GM23338 (cell line): Measurements from ENCODE around the gene SBF1. TPM values are rescaled to one million over a fixed set of nuclear protein-coding genes. Genes with fewer than 3 reads are reported as not detected.

ENCODE experiments used
- ATAC-seq: fragments of 200-7000 bp; cut with Tn5 transposase; 3 replicates; pipeline ENCODE4 v1.9.1; 2020
- DNase-seq: peaks from one replicate; pipeline ENCODE4 v3.0.0-alpha.2; 2015; ENCODE audit warnings: low spot score
- H2AFZ ChIP-seq: fragments of 200-600 bp; sonication (generic); 2 replicates; pipeline ENCODE4 v1.8.0; 2016; ENCODE audit warnings: antibody characterized with exemption, mild to moderate bottlenecking, moderate library complexity
- H3F3A ChIP-seq: fragments of 200-600 bp; sonication (generic); replicated peaks from 2 replicates; pipeline ENCODE4 v1.8.0; 2017; ENCODE audit warnings: antibody characterized with exemption, mixed run types, low read depth
- H3K27ac ChIP-seq: fragments of 200-600 bp; sonication (generic); 2 replicates; pipeline ENCODE4 v1.6.1; 2016; ENCODE audit warnings: low read depth
- H3K27me3 ChIP-seq: fragments of 200-600 bp; sonication (generic); 2 replicates; pipeline ENCODE4 v1.8.0; 2016; ENCODE audit warnings: mild to moderate bottlenecking, mixed run types, moderate library complexity; ENCODE audit not compliant: insufficient read depth
- H3K36me3 ChIP-seq: fragments of 200-600 bp; sonication (generic); 2 replicates; pipeline ENCODE4 v1.8.0; 2016; ENCODE audit warnings: mild to moderate bottlenecking; ENCODE audit not compliant: insufficient read depth
- H3K4me1 ChIP-seq: fragments of 200-600 bp; sonication (generic); 2 replicates; pipeline ENCODE4 v1.8.0; 2016; ENCODE audit warnings: mild to moderate bottlenecking, moderate library complexity; ENCODE audit not compliant: insufficient read depth
- H3K4me2 ChIP-seq: fragments of 200-600 bp; sonication (generic); 2 replicates; pipeline ENCODE4 v1.7.1; 2017; ENCODE audit warnings: mixed run types
- H3K4me3 ChIP-seq: fragments of 200-600 bp; sonication (generic); 2 replicates; pipeline ENCODE4 v1.6.1; 2016; ENCODE audit warnings: mixed run types
- H3K79me2 ChIP-seq: fragments of 200-600 bp; sonication (generic); replicated peaks from 2 replicates; pipeline ENCODE4 v1.8.0; 2017; ENCODE audit warnings: mild to moderate bottlenecking; ENCODE audit not compliant: insufficient read depth
- H3K9me2 ChIP-seq: fragments of 200-600 bp; sonication (generic); 2 replicates; pipeline ENCODE4 v1.8.0; 2017; ENCODE audit not compliant: insufficient read depth
- H4K20me1 ChIP-seq: fragments of 200-600 bp; sonication (generic); replicated peaks from 2 replicates; pipeline ENCODE4 v1.8.0; 2017; ENCODE audit warnings: mild to moderate bottlenecking; ENCODE audit not compliant: insufficient read depth
- H3K27ac Mint-ChIP-seq: 2 replicates; pipeline ENCODE4 v1.8.0; 2020; ENCODE audit warnings: inconsistent platforms, mild to moderate bottlenecking, moderate library complexity, mixed read lengths
- H3K27me3 Mint-ChIP-seq: 3 replicates; pipeline ENCODE4 v1.8.0; 2022; ENCODE audit warnings: low read depth, mild to moderate bottlenecking, moderate library complexity, mixed read lengths, inconsistent platforms; ENCODE audit not compliant: insufficient read depth, poor library complexity
- H3K36me3 Mint-ChIP-seq: 3 replicates; pipeline ENCODE4 v1.8.0; 2021; ENCODE audit warnings: low read depth, mild to moderate bottlenecking, inconsistent platforms, moderate library complexity, mixed read lengths
- H3K4me1 Mint-ChIP-seq: 3 replicates; pipeline ENCODE4 v1.8.0; 2020; ENCODE audit warnings: mild to moderate bottlenecking, inconsistent platforms, mixed read lengths
- H3K4me3 Mint-ChIP-seq: 3 replicates; pipeline ENCODE4 v1.8.0; 2021; ENCODE audit warnings: moderate library complexity, mild to moderate bottlenecking, inconsistent platforms, mixed read lengths
- H3K9me3 Mint-ChIP-seq: 3 replicates; pipeline ENCODE4 v1.8.0; 2020; ENCODE audit warnings: moderate library complexity, mild to moderate bottlenecking, inconsistent platforms, mixed read lengths
- CREB1 ChIP-seq: fragments of 250-450 bp; sonication (Bioruptor Pico); IDR thresholded peaks from 2 replicates; pipeline ENCODE4 v1.5.0; 2020; ENCODE audit warnings: low read depth, mild to moderate bottlenecking, moderate library complexity
- EZH2 ChIP-seq: fragments of 200-600 bp; sonication (generic); IDR thresholded peaks from one replicate; pipeline ENCODE4 v1.8.0; 2017; ENCODE audit warnings: antibody characterized with exemption, mild to moderate bottlenecking, low read depth; ENCODE audit not compliant: unreplicated experiment
- NANOG ChIP-seq: IDR thresholded peaks from 2 replicates; pipeline ENCODE4 v1.6.1; 2016; ENCODE audit warnings: antibody characterized with exemption, borderline replicate concordance
- POLR2AphosphoS5 ChIP-seq: IDR thresholded peaks from 2 replicates; pipeline ENCODE4 v1.6.1; 2016; ENCODE audit warnings: antibody characterized with exemption, low read depth
- STAT1 ChIP-seq: IDR thresholded peaks from one replicate; pipeline ENCODE4 v1.6.1; 2016; ENCODE audit warnings: antibody characterized with exemption; ENCODE audit not compliant: unreplicated experiment
- ZNF114 ChIP-seq: fragments of 250-450 bp; sonication (Bioruptor Pico); IDR thresholded peaks from 2 replicates; pipeline ENCODE4 v1.5.0; 2020; ENCODE audit warnings: mild to moderate bottlenecking, moderate library complexity
- ZNF331 ChIP-seq: fragments of 250-450 bp; sonication (Bioruptor Pico); IDR thresholded peaks from 2 replicates; pipeline ENCODE4 v1.5.0; 2020; ENCODE audit warnings: low read depth, mild to moderate bottlenecking, moderate library complexity
- polyA plus RNA-seq: library from polyadenylated mRNA; unstranded; fragments of >200 nt; fragmentation: Nextera tagmentation; extraction: Ambion mirVana; gene quantifications from 2 replicates; pipeline ENCODE4 v1.2.1, GENCODE V29; 2016
- total RNA-seq: library from RNA; depleted of rRNA; stranded (reverse); fragments of >200 nt; shearing (Covaris generic); gene quantifications from 2 replicates; pipeline ENCODE4 v1.2.3, GENCODE V29; 2014
- TF ChIP-seq, protein P1 (sequence below), 2 experiments: fragments of 200-600 bp in 1 of 2; sonication (generic) in 1 of 2; conservative IDR thresholded peaks; 2 replicates each; pipeline versions ENCODE4 v1.5.1 to v1.6.1; 2016 to 2017; ENCODE audit warnings: antibody characterized with exemption in 2 of 2, low read depth in 2 of 2, mild to moderate bottlenecking in 2 of 2, moderate library complexity in 1 of 2
- TF ChIP-seq, protein P2 (sequence below): fragments of 250-450 bp; sonication (Bioruptor Pico); IDR thresholded peaks from 2 replicates; pipeline ENCODE4 v1.5.0; 2020; ENCODE audit warnings: mild to moderate bottlenecking, moderate library complexity
- TF ChIP-seq, protein P3 (sequence below): IDR thresholded peaks from one replicate; pipeline ENCODE4 v1.6.1; 2018; ENCODE audit warnings: antibody characterized with exemption; ENCODE audit not compliant: unreplicated experiment

Gene SBF1
- total and polyA plus RNA-seq, 2 experiments from 2014 or later = 26.5 to 85.4 TPM

DNA sequence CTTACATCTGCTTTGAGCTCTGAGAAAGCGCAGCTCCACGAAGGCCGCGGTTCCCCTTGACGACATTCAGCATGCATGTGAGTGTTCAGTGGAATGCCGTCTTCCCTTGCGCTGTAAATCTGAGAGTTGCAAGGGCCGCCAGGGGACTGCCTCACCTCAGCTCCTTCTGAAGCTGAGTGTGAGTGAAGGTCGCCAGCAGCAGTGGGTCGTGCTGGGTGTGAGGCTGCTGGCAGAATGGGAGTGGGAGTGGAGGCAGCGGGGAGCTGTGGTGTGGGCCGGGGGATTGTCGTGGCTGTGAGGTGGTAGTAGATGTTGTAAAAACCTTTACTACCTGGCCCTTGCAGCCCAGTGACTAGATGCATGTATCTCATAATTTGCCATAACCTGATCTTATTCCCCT lies 66.5 kb downstream of the SBF1 start (continued):
- TF ChIP-seq, protein P1, sequence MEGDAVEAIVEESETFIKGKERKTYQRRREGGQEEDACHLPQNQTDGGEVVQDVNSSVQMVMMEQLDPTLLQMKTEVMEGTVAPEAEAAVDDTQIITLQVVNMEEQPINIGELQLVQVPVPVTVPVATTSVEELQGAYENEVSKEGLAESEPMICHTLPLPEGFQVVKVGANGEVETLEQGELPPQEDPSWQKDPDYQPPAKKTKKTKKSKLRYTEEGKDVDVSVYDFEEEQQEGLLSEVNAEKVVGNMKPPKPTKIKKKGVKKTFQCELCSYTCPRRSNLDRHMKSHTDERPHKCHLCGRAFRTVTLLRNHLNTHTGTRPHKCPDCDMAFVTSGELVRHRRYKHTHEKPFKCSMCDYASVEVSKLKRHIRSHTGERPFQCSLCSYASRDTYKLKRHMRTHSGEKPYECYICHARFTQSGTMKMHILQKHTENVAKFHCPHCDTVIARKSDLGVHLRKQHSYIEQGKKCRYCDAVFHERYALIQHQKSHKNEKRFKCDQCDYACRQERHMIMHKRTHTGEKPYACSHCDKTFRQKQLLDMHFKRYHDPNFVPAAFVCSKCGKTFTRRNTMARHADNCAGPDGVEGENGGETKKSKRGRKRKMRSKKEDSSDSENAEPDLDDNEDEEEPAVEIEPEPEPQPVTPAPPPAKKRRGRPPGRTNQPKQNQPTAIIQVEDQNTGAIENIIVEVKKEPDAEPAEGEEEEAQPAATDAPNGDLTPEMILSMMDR (conservative IDR thresholded peaks at IDR 0.05; ENCODE audit: low read depth in 2 of 2) = no peak
- TF ChIP-seq NANOG (no peak), POLR2AphosphoS5 (no peak), ZNF114 (CRISPR knock-in tag) (no peak)
- TF ChIP-seq, protein P2, sequence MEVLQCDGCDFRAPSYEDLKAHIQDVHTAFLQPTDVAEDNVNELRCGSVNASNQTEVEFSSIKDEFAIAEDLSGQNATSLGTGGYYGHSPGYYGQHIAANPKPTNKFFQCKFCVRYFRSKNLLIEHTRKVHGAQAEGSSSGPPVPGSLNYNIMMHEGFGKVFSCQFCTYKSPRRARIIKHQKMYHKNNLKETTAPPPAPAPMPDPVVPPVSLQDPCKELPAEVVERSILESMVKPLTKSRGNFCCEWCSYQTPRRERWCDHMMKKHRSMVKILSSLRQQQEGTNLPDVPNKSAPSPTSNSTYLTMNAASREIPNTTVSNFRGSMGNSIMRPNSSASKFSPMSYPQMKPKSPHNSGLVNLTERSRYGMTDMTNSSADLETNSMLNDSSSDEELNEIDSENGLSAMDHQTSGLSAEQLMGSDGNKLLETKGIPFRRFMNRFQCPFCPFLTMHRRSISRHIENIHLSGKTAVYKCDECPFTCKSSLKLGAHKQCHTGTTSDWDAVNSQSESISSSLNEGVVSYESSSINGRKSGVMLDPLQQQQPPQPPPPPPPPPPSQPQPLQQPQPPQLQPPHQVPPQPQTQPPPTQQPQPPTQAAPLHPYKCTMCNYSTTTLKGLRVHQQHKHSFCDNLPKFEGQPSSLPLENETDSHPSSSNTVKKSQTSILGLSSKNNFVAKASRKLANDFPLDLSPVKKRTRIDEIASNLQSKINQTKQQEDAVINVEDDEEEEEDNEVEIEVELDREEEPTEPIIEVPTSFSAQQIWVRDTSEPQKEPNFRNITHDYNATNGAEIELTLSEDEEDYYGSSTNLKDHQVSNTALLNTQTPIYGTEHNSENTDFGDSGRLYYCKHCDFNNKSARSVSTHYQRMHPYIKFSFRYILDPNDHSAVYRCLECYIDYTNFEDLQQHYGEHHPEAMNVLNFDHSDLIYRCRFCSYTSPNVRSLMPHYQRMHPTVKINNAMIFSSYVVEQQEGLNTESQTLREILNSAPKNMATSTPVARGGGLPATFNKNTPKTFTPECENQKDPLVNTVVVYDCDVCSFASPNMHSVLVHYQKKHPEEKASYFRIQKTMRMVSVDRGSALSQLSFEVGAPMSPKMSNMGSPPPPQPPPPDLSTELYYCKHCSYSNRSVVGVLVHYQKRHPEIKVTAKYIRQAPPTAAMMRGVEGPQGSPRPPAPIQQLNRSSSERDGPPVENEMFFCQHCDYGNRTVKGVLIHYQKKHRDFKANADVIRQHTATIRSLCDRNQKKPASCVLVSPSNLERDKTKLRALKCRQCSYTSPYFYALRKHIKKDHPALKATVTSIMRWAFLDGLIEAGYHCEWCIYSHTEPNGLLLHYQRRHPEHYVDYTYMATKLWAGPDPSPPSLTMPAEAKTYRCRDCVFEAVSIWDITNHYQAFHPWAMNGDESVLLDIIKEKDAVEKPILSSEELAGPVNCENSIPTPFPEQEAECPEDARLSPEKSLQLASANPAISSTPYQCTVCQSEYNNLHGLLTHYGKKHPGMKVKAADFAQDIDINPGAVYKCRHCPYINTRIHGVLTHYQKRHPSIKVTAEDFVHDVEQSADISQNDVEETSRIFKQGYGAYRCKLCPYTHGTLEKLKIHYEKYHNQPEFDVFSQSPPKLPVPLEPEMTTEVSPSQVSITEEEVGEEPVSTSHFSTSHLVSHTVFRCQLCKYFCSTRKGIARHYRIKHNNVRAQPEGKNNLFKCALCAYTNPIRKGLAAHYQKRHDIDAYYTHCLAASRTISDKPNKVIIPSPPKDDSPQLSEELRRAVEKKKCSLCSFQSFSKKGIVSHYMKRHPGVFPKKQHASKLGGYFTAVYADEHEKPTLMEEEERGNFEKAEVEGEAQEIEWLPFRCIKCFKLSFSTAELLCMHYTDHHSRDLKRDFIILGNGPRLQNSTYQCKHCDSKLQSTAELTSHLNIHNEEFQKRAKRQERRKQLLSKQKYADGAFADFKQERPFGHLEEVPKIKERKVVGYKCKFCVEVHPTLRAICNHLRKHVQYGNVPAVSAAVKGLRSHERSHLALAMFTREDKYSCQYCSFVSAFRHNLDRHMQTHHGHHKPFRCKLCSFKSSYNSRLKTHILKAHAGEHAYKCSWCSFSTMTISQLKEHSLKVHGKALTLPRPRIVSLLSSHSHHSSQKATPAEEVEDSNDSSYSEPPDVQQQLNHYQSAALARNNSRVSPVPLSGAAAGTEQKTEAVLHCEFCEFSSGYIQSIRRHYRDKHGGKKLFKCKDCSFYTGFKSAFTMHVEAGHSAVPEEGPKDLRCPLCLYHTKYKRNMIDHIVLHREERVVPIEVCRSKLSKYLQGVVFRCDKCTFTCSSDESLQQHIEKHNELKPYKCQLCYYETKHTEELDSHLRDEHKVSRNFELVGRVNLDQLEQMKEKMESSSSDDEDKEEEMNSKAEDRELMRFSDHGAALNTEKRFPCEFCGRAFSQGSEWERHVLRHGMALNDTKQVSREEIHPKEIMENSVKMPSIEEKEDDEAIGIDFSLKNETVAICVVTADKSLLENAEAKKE (CRISPR knock-in tag) = no peak

DNA sequence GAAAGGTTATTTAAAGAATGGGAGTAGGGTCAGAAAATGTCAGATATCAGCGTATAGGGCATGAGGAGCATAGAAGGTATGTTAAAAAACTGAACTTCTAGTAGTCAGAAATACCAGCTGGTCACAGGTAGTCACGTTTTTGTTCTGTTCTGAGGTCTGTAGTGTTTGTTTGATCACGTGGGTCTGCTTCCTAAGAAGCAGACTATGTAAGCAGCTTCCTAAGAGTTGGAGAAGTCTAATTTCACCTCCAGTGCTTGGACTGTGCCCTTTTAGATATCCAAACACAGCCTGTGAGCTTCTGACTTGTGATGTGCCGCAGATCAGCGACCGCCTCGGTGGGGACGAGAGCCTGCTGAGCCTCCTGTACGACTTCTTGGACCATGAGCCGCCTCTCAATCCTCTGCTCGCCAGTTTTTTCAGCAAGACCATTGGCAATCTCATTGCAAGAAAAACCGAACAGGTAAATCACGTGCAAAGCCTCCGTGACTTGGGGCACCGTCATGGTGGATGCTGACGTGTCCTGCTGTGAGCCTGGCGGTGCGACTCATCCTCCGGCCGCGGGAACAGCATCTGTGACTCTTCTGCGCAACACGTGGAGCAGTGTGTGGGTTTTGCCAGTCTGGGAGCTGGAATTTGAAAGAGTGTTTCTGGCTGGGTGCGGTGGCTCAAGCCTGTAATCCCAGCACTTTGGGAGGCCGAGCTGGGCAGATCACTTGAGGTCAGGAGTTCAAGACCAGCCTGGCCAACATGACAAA lies 68.2 kb downstream of the SBF1 start:
- Histone ChIP-seq H3K79me2 (peaks cover 2% of the 10 kb centered on the region; the same call in 1 of the 2 replicates), H3K27ac (no peak overlapping the region), H3K36me3 (no peaks in the 10 kb centered on the region), H3K4me3 (no peak overlapping the region), H3K27me3 (no peaks in the 10 kb centered on the region), H3K4me1 (no peaks in the 10 kb centered on the region), H3K4me2 (no peak overlapping the region), H4K20me1 (peaks cover 9% of the 10 kb centered on the region; the same call in 1 of the 2 replicates), H2AFZ (no peak overlapping the region), H3K9me2 (no peaks in the 10 kb centered on the region), H3F3A (no peaks in the 10 kb centered on the region)
- DNase-seq (no peak), ATAC-seq (no peak)
- H3K4me3 Mint-ChIP-seq = no peak overlapping the region
- peak overlapping the region; percentile 78 for H3K27ac Mint-ChIP-seq
- peaks cover 12% of the 10 kb centered on the region for H3K27me3 Mint-ChIP-seq
- H3K4me1 Mint-ChIP-seq = no peaks in the 10 kb centered on the region
- no peaks in the 10 kb centered on the region for H3K9me3 Mint-ChIP-seq
- peaks cover 28% of the 10 kb centered on the region for H3K36me3 Mint-ChIP-seq
- no peak for TF ChIP-seq ZNF114 (CRISPR knock-in tag)
- TF ChIP-seq, protein P3, sequence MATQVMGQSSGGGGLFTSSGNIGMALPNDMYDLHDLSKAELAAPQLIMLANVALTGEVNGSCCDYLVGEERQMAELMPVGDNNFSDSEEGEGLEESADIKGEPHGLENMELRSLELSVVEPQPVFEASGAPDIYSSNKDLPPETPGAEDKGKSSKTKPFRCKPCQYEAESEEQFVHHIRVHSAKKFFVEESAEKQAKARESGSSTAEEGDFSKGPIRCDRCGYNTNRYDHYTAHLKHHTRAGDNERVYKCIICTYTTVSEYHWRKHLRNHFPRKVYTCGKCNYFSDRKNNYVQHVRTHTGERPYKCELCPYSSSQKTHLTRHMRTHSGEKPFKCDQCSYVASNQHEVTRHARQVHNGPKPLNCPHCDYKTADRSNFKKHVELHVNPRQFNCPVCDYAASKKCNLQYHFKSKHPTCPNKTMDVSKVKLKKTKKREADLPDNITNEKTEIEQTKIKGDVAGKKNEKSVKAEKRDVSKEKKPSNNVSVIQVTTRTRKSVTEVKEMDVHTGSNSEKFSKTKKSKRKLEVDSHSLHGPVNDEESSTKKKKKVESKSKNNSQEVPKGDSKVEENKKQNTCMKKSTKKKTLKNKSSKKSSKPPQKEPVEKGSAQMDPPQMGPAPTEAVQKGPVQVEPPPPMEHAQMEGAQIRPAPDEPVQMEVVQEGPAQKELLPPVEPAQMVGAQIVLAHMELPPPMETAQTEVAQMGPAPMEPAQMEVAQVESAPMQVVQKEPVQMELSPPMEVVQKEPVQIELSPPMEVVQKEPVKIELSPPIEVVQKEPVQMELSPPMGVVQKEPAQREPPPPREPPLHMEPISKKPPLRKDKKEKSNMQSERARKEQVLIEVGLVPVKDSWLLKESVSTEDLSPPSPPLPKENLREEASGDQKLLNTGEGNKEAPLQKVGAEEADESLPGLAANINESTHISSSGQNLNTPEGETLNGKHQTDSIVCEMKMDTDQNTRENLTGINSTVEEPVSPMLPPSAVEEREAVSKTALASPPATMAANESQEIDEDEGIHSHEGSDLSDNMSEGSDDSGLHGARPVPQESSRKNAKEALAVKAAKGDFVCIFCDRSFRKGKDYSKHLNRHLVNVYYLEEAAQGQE = no peak
- no peak for TF ChIP-seq ZNF331 (CRISPR knock-in tag)
- TF ChIP-seq CREB1 (CRISPR knock-in tag) = no peak
- TF ChIP-seq POLR2AphosphoS5 = no peak
- TF ChIP-seq NANOG = no peak
- TF ChIP-seq STAT1 = no peak
- TF ChIP-seq EZH2 = no peak
